ENCODE results near the gene CD93.

- no peak for TF ChIP-seq CTCF (IDR thresholded peaks at IDR 0.05; ENCODE audit: low read depth, low read length, missing input control)
- no peak for TF ChIP-seq GABPA (IDR thresholded peaks at IDR 0.05 in 1 of 2, conservative IDR thresholded peaks at IDR 0.05 in 1 of 2)
- no peak for TF ChIP-seq TAF1 (conservative IDR thresholded peaks at IDR 0.05)
- TF ChIP-seq ZBTB33 (IDR thresholded peaks at IDR 0.05): no peak
- TF ChIP-seq YY1 (IDR thresholded peaks at IDR 0.05): no peak
- no peak for TF ChIP-seq REST (IDR thresholded peaks at IDR 0.05)
These were observed 25.5 kb downstream of the CD93 start for GRCh38 chr20:23060629-23061028.
